HG03175 (cell line): ENCODE measurements around the gene POLR2B.
"Not testable (repeated sequence)": the region's sequence is repeated elsewhere in the genome, so short reads cannot be mapped to it uniquely, and the experiment has no call there.

ENCODE experiments used
- ATAC-seq: cut with Tn5 transposase; IDR thresholded peaks from one replicate; pipeline ENCODE4 v1.9.1; 2021; ENCODE audit warnings: mild to moderate bottlenecking, moderate library complexity; ENCODE audit not compliant: unreplicated experiment

POLR2B gene

GRCh38 chr4:56978750-56979303 lies at the start of gene POLR2B:
POLR2B (plus strand) TSS chr4:56978896; CDS start chr4:56978986, 90 bp downstream.
- peak; percentile 43 for ATAC-seq

- no peak for ATAC-seq
These were observed 48.1 kb upstream of the POLR2B start for GRCh38 chr4:56930638-56931037.

GRCh38 chr4:56931924-56932323 lies 46.8 kb upstream of the POLR2B start:
- ATAC-seq = no peak

GRCh38 chr4:56937262-56937661 lies 41.4 kb upstream of the POLR2B start:
- no peak for ATAC-seq

GRCh38 chr4:56939826-56940225 lies 38.9 kb upstream of the POLR2B start:
- ATAC-seq = not testable (repeated sequence)

GRCh38 chr4:56940403-56940802 lies 38.3 kb upstream of the POLR2B start:
- no peak for ATAC-seq

- ATAC-seq = no peak
These were observed 37.7 kb upstream of the POLR2B start for GRCh38 chr4:56940971-56941370.

- no peak for ATAC-seq
These were observed 37.3 kb upstream of the POLR2B start for GRCh38 chr4:56941403-56941802.

GRCh38 chr4:56953680-56954520 lies 24.8 kb upstream of the POLR2B start:
- ATAC-seq = no peak

GRCh38 chr4:56958111-56958517 lies 20.6 kb upstream of the POLR2B start:
- no peak for ATAC-seq

- ATAC-seq = no peak
These were observed 19.6 kb upstream of the POLR2B start for GRCh38 chr4:56959100-56959499.

GRCh38 chr4:56961107-56961500 lies 17.6 kb upstream of the POLR2B start:
- ATAC-seq = no peak

GRCh38 chr4:56971383-56971782 lies 7.3 kb upstream of the POLR2B start:
- no peak for ATAC-seq

GRCh38 chr4:56972389-56972788 lies 6.3 kb upstream of the POLR2B start:
- ATAC-seq = no peak

- ATAC-seq = no peak
These were observed 5.9 kb upstream of the POLR2B start for GRCh38 chr4:56972809-56973208.

GRCh38 chr4:56973336-56973735 lies 5.4 kb upstream of the POLR2B start:
- ATAC-seq = no peak

GRCh38 chr4:56976283-56976836 lies 2.3 kb upstream of the POLR2B start:
- no peak for ATAC-seq

GRCh38 chr4:56976837-56977320 lies 1.8 kb upstream of the POLR2B start:
- peak; percentile 30 for ATAC-seq

- ATAC-seq = peak; percentile 81
These were observed 1.2 kb upstream of the POLR2B start, which contains the start of gene NOA1 for GRCh38 chr4:56977321-56978012. NOA1 (minus strand) TSS chr4:56977606; CDS start chr4:56977585, 21 bp downstream.

GRCh38 chr4:56979421-56980072 lies 851 bp downstream of the POLR2B start:
- no peak for ATAC-seq

- no peak for ATAC-seq
These were observed 3.1 kb downstream of the POLR2B start for GRCh38 chr4:56981795-56982201.
